Trophoblast cell (in vitro differentiated cells and primary cell): Measurements from ENCODE around the gene KIF1B.

Source experiments
- DNase-seq, 2 donors: peaks; one replicate each; pipeline ENCODE4 v3.0.0-alpha.2; 2016
- H2AFZ ChIP-seq: 2 replicates; pipeline ENCODE4 v1.6.1; 2013; ENCODE audit warnings: low read length, moderate library complexity, mild to moderate bottlenecking; ENCODE audit not compliant: insufficient read depth, poor library complexity
- H2AK5ac ChIP-seq: 2 replicates; pipeline ENCODE4 v1.6.1; 2013; ENCODE audit warnings: mild to moderate bottlenecking, low read length
- H2BK120ac ChIP-seq: 2 replicates; pipeline ENCODE4 v1.6.1; 2013; ENCODE audit warnings: low read length, mild to moderate bottlenecking, moderate library complexity; ENCODE audit not compliant: insufficient read depth, poor library complexity
- H2BK12ac ChIP-seq: 2 replicates; pipeline ENCODE4 v1.6.1; 2013; ENCODE audit warnings: mild to moderate bottlenecking, low read length, moderate library complexity
- H2BK5ac ChIP-seq: 2 replicates; pipeline ENCODE4 v1.6.1; 2013; ENCODE audit warnings: low read length, low read depth, moderate library complexity, mild to moderate bottlenecking; ENCODE audit not compliant: poor library complexity
- H3K14ac ChIP-seq: 2 replicates; pipeline ENCODE4 v1.6.1; 2013; ENCODE audit warnings: mild to moderate bottlenecking, low read length
- H3K18ac ChIP-seq: 2 replicates; pipeline ENCODE4 v1.6.1; 2013; ENCODE audit warnings: mild to moderate bottlenecking, low read length
- H3K23ac ChIP-seq: 2 replicates; pipeline ENCODE4 v1.6.1; 2013; ENCODE audit warnings: low read length
- H3K27ac ChIP-seq: 2 replicates; pipeline ENCODE4 v1.5.1; 2013; ENCODE audit warnings: low read depth, mild to moderate bottlenecking, inconsistent platforms, low read length, moderate library complexity
- H3K27me3 ChIP-seq: 2 replicates; pipeline ENCODE4 v1.6.1; 2013; ENCODE audit warnings: inconsistent platforms, mild to moderate bottlenecking, low read length, moderate library complexity; ENCODE audit not compliant: insufficient read depth
- H3K36me3 ChIP-seq, 2 experiments: 1 replicate in 1 of 2; 2 replicates in 1 of 2; pipeline ENCODE4 v1.6.1; 2013; ENCODE audit warnings: low read length in 2 of 2, mild to moderate bottlenecking in 2 of 2, moderate library complexity in 1 of 2; ENCODE audit not compliant: insufficient read depth in 2 of 2, control insufficient read depth in 1 of 2
- H3K4ac ChIP-seq: 2 replicates; pipeline ENCODE4 v1.6.1; 2013; ENCODE audit warnings: low read depth, mild to moderate bottlenecking, low read length, moderate library complexity
- H3K4me1 ChIP-seq, 2 experiments: 1 replicate in 1 of 2; 2 replicates in 1 of 2; pipeline ENCODE4 v1.6.1; 2013; ENCODE audit warnings: low read length in 2 of 2, mild to moderate bottlenecking in 2 of 2, moderate library complexity in 1 of 2; ENCODE audit not compliant: insufficient read depth in 2 of 2, control insufficient read depth in 1 of 2
- H3K4me2 ChIP-seq: 2 replicates; pipeline ENCODE4 v1.6.1; 2013; ENCODE audit warnings: inconsistent platforms, mild to moderate bottlenecking, low read length, moderate library complexity
- H3K4me3 ChIP-seq: 2 replicates; pipeline ENCODE4 v1.5.1; 2013; ENCODE audit warnings: mild to moderate bottlenecking, low read depth, low read length, inconsistent platforms
- H3K79me1 ChIP-seq: one replicate; pipeline ENCODE4 v1.6.1; 2013; ENCODE audit warnings: low read length
- H3K79me2 ChIP-seq: 2 replicates; pipeline ENCODE4 v1.6.1; 2013; ENCODE audit warnings: low read length, mild to moderate bottlenecking; ENCODE audit not compliant: control insufficient read depth, insufficient read depth, poor library complexity
- H3K9ac ChIP-seq: 2 replicates; pipeline ENCODE4 v1.6.1; 2013; ENCODE audit warnings: mild to moderate bottlenecking, low read length
- H3K9me3 ChIP-seq: 2 replicates; pipeline ENCODE4 v1.6.1; 2013; ENCODE audit warnings: low read depth, mild to moderate bottlenecking, control low read depth, inconsistent platforms, low read length; ENCODE audit not compliant: insufficient read depth
- H4K12ac ChIP-seq: 2 replicates; pipeline ENCODE4 v1.6.1; 2013; ENCODE audit warnings: low read depth, mild to moderate bottlenecking, low read length, moderate library complexity
- H4K8ac ChIP-seq: 2 replicates; pipeline ENCODE4 v1.6.1; 2013; ENCODE audit warnings: low read depth, mild to moderate bottlenecking, low read length, moderate library complexity
- H4K91ac ChIP-seq: one replicate; pipeline ENCODE4 v1.6.1; 2013; ENCODE audit warnings: low read depth, mild to moderate bottlenecking, low read length, moderate library complexity
- WGBS: extraction: QIAGEN DNeasy Blood & Tissue Kit; methylation state at CpG from one replicate; pipeline ENCODE4 v1.1.7; 2013; ENCODE audit warnings: missing lambda C conversion rate; ENCODE audit not compliant: insufficient read length, insufficient coverage; ENCODE audit errors: extremely low coverage; 5-methylcytosine and 5-hydroxymethylcytosine counted together

KIF1B gene

DNA sequence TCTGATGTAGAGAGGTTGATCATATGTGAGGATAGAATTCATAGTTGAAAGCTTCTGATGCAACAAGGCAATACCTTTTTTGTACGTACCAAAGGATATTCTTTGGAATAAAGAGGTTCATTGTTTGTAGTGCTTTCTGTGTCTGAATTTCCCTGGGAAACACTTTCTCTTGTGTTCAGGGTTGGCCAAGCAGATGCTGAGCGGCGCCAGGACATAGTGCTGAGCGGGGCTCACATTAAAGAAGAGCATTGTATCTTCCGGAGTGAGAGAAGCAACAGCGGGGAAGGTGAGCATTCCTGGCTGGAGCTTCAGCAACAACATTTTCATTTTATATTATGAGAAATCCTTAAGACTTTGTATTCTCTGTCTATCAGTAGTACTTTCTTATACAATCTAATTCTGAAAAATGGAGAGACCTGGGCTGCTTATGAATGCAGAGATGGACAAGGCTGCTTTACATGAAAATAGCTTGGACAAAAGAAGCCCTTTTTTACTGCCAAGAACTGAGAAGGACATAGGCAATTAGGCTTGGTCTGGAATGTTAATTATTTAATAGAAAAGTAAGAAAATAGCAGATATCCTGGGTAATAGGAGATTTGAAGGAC, 85.2 kb downstream of the KIF1B start:
- Histone ChIP-seq H3K4me3 (no peak overlapping the region), H2BK120ac (no peak overlapping the region), H4K12ac (no peak overlapping the region), H3K23ac (no peak overlapping the region), H3K27ac (no peak overlapping the region), H3K18ac (no peak overlapping the region), H3K4me1 (no peaks in the 10 kb centered on the region), H3K4me2 (no peak overlapping the region), H3K36me3 (peaks cover 15 to 18% of the 10 kb centered on the region in 2 experiments), H3K14ac (no peak overlapping the region), H3K79me1 (no peaks in the 10 kb centered on the region), H2BK5ac (no peak overlapping the region), H3K9me3 (no peaks in the 10 kb centered on the region), H3K79me2 (no peaks in the 10 kb centered on the region), H4K91ac (no peak overlapping the region), H2BK12ac (no peak overlapping the region), H3K4ac (no peak overlapping the region), H3K9ac (no peak overlapping the region), H4K8ac (no peak overlapping the region), H3K27me3 (no peaks in the 10 kb centered on the region), H2AFZ (no peak overlapping the region), H2AK5ac (no peak overlapping the region)
- no peak for DNase-seq
- WGBS = no CpG with 5 or more reads among the region's 6 CpGs

DNA sequence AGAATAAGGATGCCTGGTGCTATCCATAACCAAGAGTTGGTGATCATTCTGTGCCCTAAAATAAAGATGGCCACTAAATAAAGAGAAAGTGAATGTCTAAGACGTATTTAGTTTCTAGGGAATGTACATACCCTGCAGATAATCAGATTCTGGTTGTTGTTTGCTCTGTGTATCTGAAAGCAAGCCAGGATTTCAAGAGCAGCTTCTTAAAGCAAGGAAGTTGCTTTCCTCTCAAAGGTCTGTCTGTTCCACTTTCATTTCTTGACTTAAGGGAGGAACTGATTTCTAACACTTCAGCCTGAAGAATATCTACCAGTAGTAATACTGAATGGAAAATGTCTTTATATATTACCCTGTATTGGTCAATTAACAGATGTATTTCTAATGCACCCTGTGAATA, 88.8 kb downstream of the KIF1B start:
- Histone ChIP-seq H3K9ac (no peak overlapping the region), H2AK5ac (no peak overlapping the region)
- no CpG with 5 or more reads among the region's 1 CpG for WGBS

DNA sequence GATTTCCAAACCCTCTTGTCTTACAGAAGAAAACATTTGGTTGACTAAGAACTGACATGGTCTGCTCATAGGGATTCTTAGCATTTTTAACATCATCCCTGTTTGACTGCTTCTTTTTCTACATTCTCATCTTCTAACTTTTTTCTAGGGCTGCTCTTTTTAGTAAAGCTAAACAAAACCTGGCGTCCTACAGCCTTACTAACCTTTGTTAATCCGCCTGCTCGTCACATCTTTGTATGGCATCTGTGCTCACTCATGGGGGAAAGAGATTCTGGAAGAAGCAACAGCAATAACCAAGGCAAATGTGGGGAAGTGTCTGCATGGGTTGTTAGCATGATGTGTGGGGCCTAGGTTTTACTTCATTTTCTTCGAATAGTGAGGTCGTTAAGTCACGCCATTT, 92.0 kb downstream of the KIF1B start:
- no peak overlapping the region for H3K18ac ChIP-seq
- H2BK120ac ChIP-seq = no peak overlapping the region
- H3K27me3 ChIP-seq = no peaks in the 10 kb centered on the region
- no peaks in the 10 kb centered on the region for H3K4me1 ChIP-seq
- no peak overlapping the region for H3K9ac ChIP-seq
- H3K14ac ChIP-seq = no peak overlapping the region
- H3K23ac ChIP-seq = no peak overlapping the region
- H2BK12ac ChIP-seq = no peak overlapping the region
- no CpG with 5 or more reads among the region's 6 CpGs for WGBS
- no peak overlapping the region for H2AFZ ChIP-seq
- no peak overlapping the region for H3K4me3 ChIP-seq
- H3K4ac ChIP-seq = no peak overlapping the region
- H3K79me2 ChIP-seq = no peaks in the 10 kb centered on the region
- no peak overlapping the region for H3K27ac ChIP-seq
- H2AK5ac ChIP-seq = no peak overlapping the region
- H4K91ac ChIP-seq = no peak overlapping the region
- no peaks in the 10 kb centered on the region for H3K79me1 ChIP-seq
- H3K9me3 ChIP-seq = no peaks in the 10 kb centered on the region
- H2BK5ac ChIP-seq = no peak overlapping the region
- DNase-seq = no peak
- peaks cover 14 to 24% of the 10 kb centered on the region in 2 experiments for H3K36me3 ChIP-seq
- H4K12ac ChIP-seq = no peak overlapping the region
- H3K4me2 ChIP-seq = no peak overlapping the region
- no peak overlapping the region for H4K8ac ChIP-seq

More for the DNA sequence above, 88.8 kb downstream of the KIF1B start:
- H3K4me3 ChIP-seq = no peak overlapping the region
- no peak overlapping the region for H3K18ac ChIP-seq
- H3K14ac ChIP-seq = no peak overlapping the region
- H3K27ac ChIP-seq = no peak overlapping the region
- H4K8ac ChIP-seq = no peak overlapping the region
- H2BK12ac ChIP-seq = no peak overlapping the region
- no peaks in the 10 kb centered on the region for H3K27me3 ChIP-seq
- DNase-seq = no peak
- H3K9me3 ChIP-seq = no peaks in the 10 kb centered on the region
- H3K4me1 ChIP-seq = no peaks in the 10 kb centered on the region
- no peak overlapping the region for H2BK120ac ChIP-seq
- peaks cover 18 to 28% of the 10 kb centered on the region in 2 experiments for H3K36me3 ChIP-seq
- no peak overlapping the region for H3K23ac ChIP-seq
- H3K79me1 ChIP-seq = no peaks in the 10 kb centered on the region
- H2BK5ac ChIP-seq = no peak overlapping the region
- no peak overlapping the region for H3K4ac ChIP-seq
- no peak overlapping the region for H4K12ac ChIP-seq
- no peaks in the 10 kb centered on the region for H3K79me2 ChIP-seq
- H4K91ac ChIP-seq = no peak overlapping the region
- H3K4me2 ChIP-seq = no peak overlapping the region
- H2AFZ ChIP-seq = no peak overlapping the region

DNA sequence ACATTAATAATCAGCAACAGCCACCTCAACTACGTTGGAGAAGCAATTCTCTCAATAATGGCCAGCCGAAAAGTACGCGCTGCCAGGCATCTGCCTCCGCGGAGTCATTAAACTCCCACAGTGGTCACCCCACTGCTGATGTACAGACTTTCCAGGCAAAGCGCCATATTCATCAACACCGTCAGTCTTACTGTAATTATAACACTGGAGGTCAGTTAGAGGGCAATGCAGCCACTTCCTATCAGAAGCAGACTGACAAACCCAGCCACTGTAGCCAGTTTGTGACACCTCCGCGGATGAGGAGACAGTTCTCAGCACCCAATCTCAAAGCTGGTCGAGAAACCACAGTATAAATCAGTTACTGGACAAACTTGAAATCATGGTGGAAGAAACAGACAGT, 93.9 kb downstream of the KIF1B start:
- WGBS = no CpG with 5 or more reads among the region's 11 CpGs
- H3K79me2 ChIP-seq = no peaks in the 10 kb centered on the region
- H3K9ac ChIP-seq = no peak overlapping the region
- no peak overlapping the region for H3K14ac ChIP-seq
- DNase-seq = no peak
- H4K12ac ChIP-seq = no peak overlapping the region
- H3K23ac ChIP-seq = no peak overlapping the region
- no peak overlapping the region for H3K4me2 ChIP-seq
- no peaks in the 10 kb centered on the region for H3K4me1 ChIP-seq
- H2BK120ac ChIP-seq = no peak overlapping the region
- H2AFZ ChIP-seq = no peak overlapping the region
- no peak overlapping the region for H2BK12ac ChIP-seq
- no peaks in the 10 kb centered on the region for H3K27me3 ChIP-seq
- no peaks in the 10 kb centered on the region for H3K9me3 ChIP-seq
- no peak overlapping the region for H3K27ac ChIP-seq
- no peak overlapping the region for H3K18ac ChIP-seq
- peaks cover 12 to 20% of the 10 kb centered on the region in 2 experiments for H3K36me3 ChIP-seq
- H4K91ac ChIP-seq = no peak overlapping the region
- H2BK5ac ChIP-seq = no peak overlapping the region
- no peaks in the 10 kb centered on the region for H3K79me1 ChIP-seq
- no peak overlapping the region for H3K4ac ChIP-seq
- H3K4me3 ChIP-seq = no peak overlapping the region
- no peak overlapping the region for H2AK5ac ChIP-seq
- no peak overlapping the region for H4K8ac ChIP-seq
